ENCODE data around the gene NT5E.

DNA sequence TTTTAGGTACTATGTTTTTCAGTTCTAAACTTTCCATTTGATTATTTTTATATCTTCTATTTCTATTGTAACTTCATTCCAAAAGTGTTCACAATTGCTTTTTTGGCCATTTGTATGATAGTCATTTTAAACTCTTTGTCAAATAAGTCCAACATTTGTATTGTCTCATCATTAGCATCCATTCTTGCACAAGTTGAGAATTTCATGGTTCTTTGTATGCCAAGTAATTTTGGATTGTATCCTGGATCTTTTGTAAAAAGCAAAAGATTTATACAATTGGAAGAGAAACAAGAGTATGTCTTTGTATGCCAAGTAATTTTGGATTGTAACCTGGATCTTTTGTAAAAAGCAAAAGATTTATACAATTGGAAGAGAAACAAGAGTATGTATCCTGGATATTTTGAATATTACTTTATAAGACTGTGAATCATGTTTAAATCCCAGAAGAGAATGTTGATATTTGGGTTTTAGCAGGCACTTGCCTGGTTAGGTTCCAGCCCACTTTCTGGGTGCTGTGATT is 36.9 kb upstream of the NT5E start:
- TF ChIP-seq, protein P1, sequence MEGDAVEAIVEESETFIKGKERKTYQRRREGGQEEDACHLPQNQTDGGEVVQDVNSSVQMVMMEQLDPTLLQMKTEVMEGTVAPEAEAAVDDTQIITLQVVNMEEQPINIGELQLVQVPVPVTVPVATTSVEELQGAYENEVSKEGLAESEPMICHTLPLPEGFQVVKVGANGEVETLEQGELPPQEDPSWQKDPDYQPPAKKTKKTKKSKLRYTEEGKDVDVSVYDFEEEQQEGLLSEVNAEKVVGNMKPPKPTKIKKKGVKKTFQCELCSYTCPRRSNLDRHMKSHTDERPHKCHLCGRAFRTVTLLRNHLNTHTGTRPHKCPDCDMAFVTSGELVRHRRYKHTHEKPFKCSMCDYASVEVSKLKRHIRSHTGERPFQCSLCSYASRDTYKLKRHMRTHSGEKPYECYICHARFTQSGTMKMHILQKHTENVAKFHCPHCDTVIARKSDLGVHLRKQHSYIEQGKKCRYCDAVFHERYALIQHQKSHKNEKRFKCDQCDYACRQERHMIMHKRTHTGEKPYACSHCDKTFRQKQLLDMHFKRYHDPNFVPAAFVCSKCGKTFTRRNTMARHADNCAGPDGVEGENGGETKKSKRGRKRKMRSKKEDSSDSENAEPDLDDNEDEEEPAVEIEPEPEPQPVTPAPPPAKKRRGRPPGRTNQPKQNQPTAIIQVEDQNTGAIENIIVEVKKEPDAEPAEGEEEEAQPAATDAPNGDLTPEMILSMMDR (IDR thresholded peaks at IDR 0.05) = no peak
- TF ChIP-seq EP300 (IDR thresholded peaks at IDR 0.05) = no peak
